ENCODE data around the gene ITGB5. TPM values are rescaled to one million over a fixed set of nuclear protein-coding genes. Genes with fewer than 3 reads are reported as not detected.
"Not testable (repeated sequence)": the region's sequence is repeated elsewhere in the genome, so short reads cannot be mapped to it uniquely, and the experiment has no call there.

ITGB5 gene
- total RNA-seq, 2 experiments from 2014 or later: 0.47 to 0.85 TPM

GRCh38 chr3:124792341-124793040 lies 94.7 kb downstream of the ITGB5 start:
- no peaks in the 10 kb centered on the region for H3K4me1 ChIP-seq (ENCODE audit: insufficient read depth, low read length)
- Mint-ChIP-seq H3K36me3 (ENCODE audit: low read depth) (no peaks in the 10 kb centered on the region), H3K27me3 (no peaks in the 10 kb centered on the region), H3K4me3 (no peak overlapping the region), H3K4me1 (ENCODE audit: low read depth) (no peaks in the 10 kb centered on the region), H3K27ac (no peak overlapping the region), H3K9me3 (no peaks in the 10 kb centered on the region)
- no peaks in the 10 kb centered on the region for H3K9me3 ChIP-seq (ENCODE audit: control insufficient read depth in 1 of 2, insufficient read depth in 1 of 2, low read length in 2 of 2)
- no peak overlapping the region for H3K4me3 ChIP-seq (ENCODE audit: low read length)
- H3K27me3 ChIP-seq (ENCODE audit: control insufficient read depth in 1 of 2, insufficient read depth in 2 of 2, low read length in 2 of 2): no peaks in the 10 kb centered on the region
- ChIA-PET POLR2A (no interaction called here), CTCF (no interaction called here)
- H3K36me3 ChIP-seq (ENCODE audit: insufficient read depth, low read length): no peaks in the 10 kb centered on the region
- no peak overlapping the region for H3K27ac ChIP-seq (ENCODE audit: low read depth in 1 of 2, low read length in 2 of 2)
- TF ChIP-seq CTCF (IDR thresholded peaks at IDR 0.05): no peak
- DNase-seq: no peak
- intact Hi-C loops (cut with DNase I, micrococcal nuclease): no loop called here
- no peak for ATAC-seq (ENCODE audit: poor library complexity)

- no peak for DNase-seq
- Mint-ChIP-seq H3K27me3 (no peaks in the 10 kb centered on the region), H3K36me3 (ENCODE audit: low read depth) (no peaks in the 10 kb centered on the region), H3K4me1 (ENCODE audit: low read depth) (no peaks in the 10 kb centered on the region), H3K4me3 (no peak overlapping the region), H3K27ac (no peak overlapping the region), H3K9me3 (no peaks in the 10 kb centered on the region)
- POLR2A ChIA-PET: no interaction called here
- Histone ChIP-seq H3K4me1 (ENCODE audit: insufficient read depth, low read length) (no peaks in the 10 kb centered on the region), H3K27me3 (ENCODE audit: control insufficient read depth in 1 of 2, insufficient read depth in 2 of 2, low read length in 2 of 2) (no peaks in the 10 kb centered on the region), H3K9me3 (ENCODE audit: control insufficient read depth in 1 of 2, insufficient read depth in 1 of 2, low read length in 2 of 2) (no peaks in the 10 kb centered on the region), H3K36me3 (ENCODE audit: insufficient read depth, low read length) (no peaks in the 10 kb centered on the region), H3K27ac (ENCODE audit: low read depth in 1 of 2, low read length in 2 of 2) (no peak overlapping the region), H3K4me3 (ENCODE audit: low read length) (no peak overlapping the region)
- CTCF ChIA-PET: no interaction called here
- intact Hi-C loops (cut with DNase I, micrococcal nuclease): no loop called here
- no peak for TF ChIP-seq CTCF (IDR thresholded peaks at IDR 0.05)
- no peak for ATAC-seq (ENCODE audit: poor library complexity)
Measured at GRCh38 chr3:124791639-124792151, 95.5 kb downstream of the ITGB5 start.

GRCh38 chr3:124791142-124791541 lies 96.0 kb downstream of the ITGB5 start:
- Mint-ChIP-seq H3K36me3 (ENCODE audit: low read depth) (no peaks in the 10 kb centered on the region), H3K4me1 (ENCODE audit: low read depth) (no peaks in the 10 kb centered on the region), H3K27me3 (no peaks in the 10 kb centered on the region), H3K9me3 (no peaks in the 10 kb centered on the region), H3K27ac (no peak overlapping the region), H3K4me3 (no peak overlapping the region)
- ChIA-PET CTCF (no interaction called here), POLR2A (no interaction called here)
- no peak for ATAC-seq (ENCODE audit: poor library complexity)
- H3K36me3 ChIP-seq (ENCODE audit: insufficient read depth, low read length): no peaks in the 10 kb centered on the region
- H3K4me3 ChIP-seq (ENCODE audit: low read length): no peak overlapping the region
- H3K27me3 ChIP-seq (ENCODE audit: control insufficient read depth in 1 of 2, insufficient read depth in 2 of 2, low read length in 2 of 2): no peaks in the 10 kb centered on the region
- no peak for TF ChIP-seq CTCF (IDR thresholded peaks at IDR 0.05)
- no peak for DNase-seq
- H3K9me3 ChIP-seq (ENCODE audit: control insufficient read depth in 1 of 2, insufficient read depth in 1 of 2, low read length in 2 of 2): no peaks in the 10 kb centered on the region
- H3K27ac ChIP-seq (ENCODE audit: low read depth in 1 of 2, low read length in 2 of 2): no peak overlapping the region
- intact Hi-C loops (cut with DNase I, micrococcal nuclease): no loop called here
- H3K4me1 ChIP-seq (ENCODE audit: insufficient read depth, low read length): no peaks in the 10 kb centered on the region

- H3K27me3 Mint-ChIP-seq; H3K4me3 ChIP-seq (ENCODE audit: low read length); H3K36me3 Mint-ChIP-seq (ENCODE audit: low read depth); CTCF ChIA-PET; DNase-seq; H3K4me3 Mint-ChIP-seq; intact Hi-C loops (cut with DNase I, micrococcal nuclease); H3K27ac ChIP-seq (ENCODE audit: low read depth in 1 of 2, low read length in 2 of 2); H3K27ac Mint-ChIP-seq; H3K27me3 ChIP-seq (ENCODE audit: control insufficient read depth in 1 of 2, insufficient read depth in 2 of 2, low read length in 2 of 2); POLR2A ChIA-PET; H3K9me3 ChIP-seq (ENCODE audit: control insufficient read depth in 1 of 2, insufficient read depth in 1 of 2, low read length in 2 of 2); H3K4me1 ChIP-seq (ENCODE audit: insufficient read depth, low read length); H3K4me1 Mint-ChIP-seq (ENCODE audit: low read depth); H3K9me3 Mint-ChIP-seq; ATAC-seq (ENCODE audit: poor library complexity); H3K36me3 ChIP-seq (ENCODE audit: insufficient read depth, low read length): not testable (repeated sequence)
Measured at GRCh38 chr3:124789103-124789502, 98.1 kb downstream of the ITGB5 start.

Data from CD4-positive, alpha-beta T cell (primary cell).